Ovary (tissue), 3 donors: Measurements from ENCODE around the gene SORBS1.

Experiments
- POLR2A ChIP-seq: fragments of 450-650 bp; IDR thresholded peaks from one replicate; pipeline ENCODE4 v1.6.1; 2017; ENCODE audit warnings: antibody characterized with exemption, mild to moderate bottlenecking, moderate library complexity
- TF ChIP-seq, protein P1 (sequence below), 3 donors: fragments of 450-650 bp in 2 of 3; fragments of 200-600 bp in 1 of 3; IDR thresholded peaks; one replicate each; pipeline versions ENCODE4 v1.5.1 to v1.8.0; 2016 to 2022; ENCODE audit warnings: antibody characterized with exemption in 3 of 3, mild to moderate bottlenecking in 1 of 3
- donor health status: DM: no; HTN: no; CAD: no.

DNA sequence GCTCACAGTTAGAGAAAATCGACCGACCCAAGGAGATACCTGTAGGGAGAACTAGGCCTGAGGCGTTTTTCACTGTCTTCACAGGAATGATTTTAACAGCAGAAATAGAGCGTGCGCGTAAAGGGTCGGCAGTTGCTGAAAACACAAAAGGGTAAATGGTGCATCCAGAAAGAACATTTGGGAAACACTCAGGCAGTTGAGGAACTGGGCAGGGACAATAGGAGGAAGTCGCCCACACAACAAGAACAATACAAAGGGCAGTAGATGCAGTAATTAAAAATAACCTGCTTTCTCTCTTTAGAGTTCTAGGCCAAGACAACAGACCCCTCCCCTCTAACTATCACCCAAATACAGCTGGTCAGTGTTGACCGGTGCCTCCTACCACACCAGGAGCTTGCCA, 126.6 kb downstream of the SORBS1 start:
- TF ChIP-seq, protein P1, sequence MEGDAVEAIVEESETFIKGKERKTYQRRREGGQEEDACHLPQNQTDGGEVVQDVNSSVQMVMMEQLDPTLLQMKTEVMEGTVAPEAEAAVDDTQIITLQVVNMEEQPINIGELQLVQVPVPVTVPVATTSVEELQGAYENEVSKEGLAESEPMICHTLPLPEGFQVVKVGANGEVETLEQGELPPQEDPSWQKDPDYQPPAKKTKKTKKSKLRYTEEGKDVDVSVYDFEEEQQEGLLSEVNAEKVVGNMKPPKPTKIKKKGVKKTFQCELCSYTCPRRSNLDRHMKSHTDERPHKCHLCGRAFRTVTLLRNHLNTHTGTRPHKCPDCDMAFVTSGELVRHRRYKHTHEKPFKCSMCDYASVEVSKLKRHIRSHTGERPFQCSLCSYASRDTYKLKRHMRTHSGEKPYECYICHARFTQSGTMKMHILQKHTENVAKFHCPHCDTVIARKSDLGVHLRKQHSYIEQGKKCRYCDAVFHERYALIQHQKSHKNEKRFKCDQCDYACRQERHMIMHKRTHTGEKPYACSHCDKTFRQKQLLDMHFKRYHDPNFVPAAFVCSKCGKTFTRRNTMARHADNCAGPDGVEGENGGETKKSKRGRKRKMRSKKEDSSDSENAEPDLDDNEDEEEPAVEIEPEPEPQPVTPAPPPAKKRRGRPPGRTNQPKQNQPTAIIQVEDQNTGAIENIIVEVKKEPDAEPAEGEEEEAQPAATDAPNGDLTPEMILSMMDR (IDR thresholded peaks at IDR 0.05), result no peak
- no peak for TF ChIP-seq POLR2A
